H1 (cell line): ENCODE measurements around the gene SYT17. TPM values are rescaled to one million over a fixed set of nuclear protein-coding genes. Genes with fewer than 3 reads are reported as not detected.

Experiments used
- CTCF ChIA-PET: fragments of 300-600 bp; sonication (Branson Sonifier 250); formaldehyde crosslinking; loops from one replicate; lab custom pipeline; 2021; ENCODE audit not compliant: partially characterized antibody; lab: Charles Lee
- POLR2A ChIA-PET: fragments of 300-600 bp; sonication (Branson Sonifier 250); formaldehyde crosslinking; loops from one replicate; lab custom pipeline; 2021; ENCODE audit warnings: inconsistent platforms; ENCODE audit not compliant: partially characterized antibody; lab: Charles Lee
- DNase-seq, 2 experiments: peaks; one replicate each; pipeline versions ENCODE4 v3.0.0 to v3.0.0-alpha.2; 2010 to 2022; ENCODE audit warnings: low spot score in 2 of 2, low read depth in 1 of 2, mixed read lengths in 1 of 2
- FAIRE-seq: peaks from 2 replicates; lab custom pipeline; 2011; peaks lifted over from hg19 to GRCh38; lab: Jason Lieb, UNC
- H2AFZ ChIP-seq: 2 replicates; pipeline ENCODE4 v1.8.1; 2012; ENCODE audit warnings: low read length, inconsistent platforms
- H2AK5ac ChIP-seq: 2 replicates; pipeline ENCODE4 v1.6.1; 2013; ENCODE audit warnings: low read depth, low read length
- H2BK120ac ChIP-seq: replicated peaks from 2 replicates; pipeline ENCODE3; 2013; ENCODE audit warnings: low read depth, low read length, inconsistent platforms
- H2BK12ac ChIP-seq: 2 replicates; pipeline ENCODE4 v1.6.1; 2013; ENCODE audit warnings: low read depth, low read length
- H2BK15ac ChIP-seq: 2 replicates; pipeline ENCODE4 v1.6.1; 2013; ENCODE audit warnings: low read length
- H2BK20ac ChIP-seq: 2 replicates; pipeline ENCODE4 v1.6.1; 2013; ENCODE audit warnings: low read length
- H2BK5ac ChIP-seq: 2 replicates; pipeline ENCODE4 v1.6.1; 2013; ENCODE audit warnings: low read depth, low read length
- H3K14ac ChIP-seq: 2 replicates; pipeline ENCODE4 v1.6.1; 2013; ENCODE audit warnings: inconsistent platforms; ENCODE audit not compliant: insufficient read length
- H3K18ac ChIP-seq: 2 replicates; pipeline ENCODE4 v1.6.1; 2013; ENCODE audit warnings: low read length; ENCODE audit errors: extremely low read depth
- H3K23ac ChIP-seq: 2 replicates; pipeline ENCODE4 v1.6.1; 2013; ENCODE audit warnings: inconsistent platforms; ENCODE audit not compliant: insufficient read length
- H3K23me2 ChIP-seq: 2 replicates; pipeline ENCODE4 v1.6.1; 2013; ENCODE audit warnings: low read depth, low read length
- H3K27ac ChIP-seq: 2 replicates; pipeline ENCODE4 v1.6.1; 2011; ENCODE audit warnings: low read depth, low read length, inconsistent platforms
- H3K27me3 ChIP-seq, 4 experiments: replicated peaks in 1 of 4; 1 replicate in 1 of 4; 2 replicates in 3 of 4; pipeline versions ENCODE4 v1.6.1 to v1.8.1; 2011 to 2013; ENCODE audit warnings: low read length in 3 of 4, mild to moderate bottlenecking in 3 of 4, inconsistent platforms in 2 of 4, mixed read lengths in 2 of 4, moderate library complexity in 1 of 4; ENCODE audit not compliant: control insufficient read depth in 3 of 4, insufficient read depth in 3 of 4; ENCODE audit errors: extremely low read depth in 1 of 4
- H3K36me3 ChIP-seq, 4 experiments: 2 replicates each; pipeline versions ENCODE4 v1.6.1 to v1.8.1; 2011 to 2013; ENCODE audit warnings: mild to moderate bottlenecking in 4 of 4, low read length in 3 of 4, moderate library complexity in 2 of 4, control low read depth in 1 of 4, inconsistent platforms in 1 of 4; ENCODE audit not compliant: insufficient read depth in 4 of 4, control insufficient read depth in 2 of 4
- H3K4ac ChIP-seq: replicated peaks from 2 replicates; pipeline ENCODE3; 2013; ENCODE audit warnings: low read length, low read depth, mixed read lengths, inconsistent platforms; ENCODE audit not compliant: insufficient read length
- H3K4me1 ChIP-seq, 4 experiments: replicated peaks in 1 of 4; 1 replicate in 1 of 4; 2 replicates in 3 of 4; pipeline versions ENCODE4 v1.6.1 to v1.8.1; 2011 to 2013; ENCODE audit warnings: low read length in 3 of 4, inconsistent platforms in 2 of 4, mixed read lengths in 1 of 4; ENCODE audit not compliant: insufficient read depth in 4 of 4, control insufficient read depth in 3 of 4
- H3K4me2 ChIP-seq, 2 experiments: 2 replicates each; pipeline versions ENCODE4 v1.6.1 to v1.8.1; 2011 to 2013; ENCODE audit warnings: low read depth in 2 of 2, low read length in 2 of 2, control low read depth in 1 of 2, inconsistent platforms in 1 of 2, mild to moderate bottlenecking in 1 of 2; ENCODE audit not compliant: insufficient read depth in 1 of 2
- H3K4me3 ChIP-seq, 4 experiments: fragments of 200-600, 300-600 bp in 1 of 4; sonication (generic), shearing (Covaris generic), sonication (Bioruptor Twin) in 1 of 4; 2 replicates each; pipeline versions ENCODE4 v1.5.1 to v1.8.1; 2011 to 2016; ENCODE audit warnings: low read length in 4 of 4, low read depth in 3 of 4, control low read depth in 2 of 4, inconsistent platforms in 2 of 4, mild to moderate bottlenecking in 2 of 4, mixed read lengths in 1 of 4, moderate library complexity in 1 of 4; ENCODE audit not compliant: insufficient read depth in 2 of 4; ENCODE audit errors: extremely low read depth in 1 of 4
- H3K56ac ChIP-seq: replicated peaks from 2 replicates; pipeline ENCODE3; 2013; ENCODE audit warnings: low read depth, mild to moderate bottlenecking, mixed read lengths, low read length, inconsistent platforms; ENCODE audit not compliant: insufficient read length
- H3K79me1 ChIP-seq: 2 replicates; pipeline ENCODE4 v1.6.1; 2013; ENCODE audit warnings: low read depth, low read length, control low read depth
- H3K79me2 ChIP-seq, 2 experiments: 2 replicates each; pipeline versions ENCODE4 v1.6.1 to v1.8.1; 2012 to 2013; ENCODE audit warnings: low read length in 2 of 2, mild to moderate bottlenecking in 2 of 2, inconsistent platforms in 1 of 2; ENCODE audit not compliant: insufficient read depth in 2 of 2, control insufficient read depth in 1 of 2
- H3K9ac ChIP-seq, 4 experiments: replicated peaks in 1 of 4; 1 replicate in 1 of 4; 2 replicates in 3 of 4; pipeline versions ENCODE4 v1.6.1 to v1.8.1; 2011 to 2013; ENCODE audit warnings: low read depth in 3 of 4, low read length in 3 of 4, control low read depth in 2 of 4, mild to moderate bottlenecking in 2 of 4, moderate library complexity in 2 of 4, inconsistent platforms in 1 of 4; ENCODE audit errors: extremely low read depth in 1 of 4
- H3K9me3 ChIP-seq, 2 experiments: 2 replicates each; pipeline versions ENCODE4 v1.6.1 to v1.8.1; 2012 to 2013; ENCODE audit warnings: mild to moderate bottlenecking in 2 of 2, moderate library complexity in 2 of 2, control low read depth in 1 of 2, inconsistent platforms in 1 of 2, low read depth in 1 of 2, low read length in 1 of 2, mixed read lengths in 1 of 2; ENCODE audit not compliant: insufficient read depth in 2 of 2
- H4K20me1 ChIP-seq, 2 experiments: replicated peaks in 1 of 2; 2 replicates each; pipeline versions ENCODE3 to v1.8.1; 2011 to 2013; ENCODE audit warnings: inconsistent platforms in 2 of 2, low read length in 2 of 2, mild to moderate bottlenecking in 1 of 2; ENCODE audit not compliant: insufficient read depth in 2 of 2, control insufficient read depth in 1 of 2
- H4K5ac ChIP-seq: 2 replicates; pipeline ENCODE4 v1.6.1; 2013; ENCODE audit warnings: low read length, low read depth, mixed read lengths, inconsistent platforms; ENCODE audit not compliant: insufficient read length
- H4K8ac ChIP-seq: 2 replicates; pipeline ENCODE4 v1.8.0; 2013; ENCODE audit warnings: mild to moderate bottlenecking, moderate library complexity, low read length, inconsistent platforms; ENCODE audit not compliant: insufficient read depth; ENCODE audit errors: extremely low read depth
- H4K91ac ChIP-seq: replicated peaks from 2 replicates; pipeline ENCODE3; 2013; ENCODE audit warnings: low read length, mixed read lengths, inconsistent platforms; ENCODE audit not compliant: insufficient read length
- E2F6 ChIP-seq: IDR thresholded peaks from 2 replicates; pipeline ENCODE4 v1.6.1; 2012; ENCODE audit warnings: inconsistent platforms
- JUN ChIP-seq: IDR thresholded peaks from 2 replicates; pipeline ENCODE4 v1.6.1; 2011; ENCODE audit warnings: low read depth, mild to moderate bottlenecking, improper control_type of control experiment, low read length
- KDM1A ChIP-seq: fragments of 200-600, 300-600 bp; sonication (generic); IDR thresholded peaks from 2 replicates; pipeline ENCODE4 v1.7.1; 2016; ENCODE audit warnings: mild to moderate bottlenecking, low read length, borderline replicate concordance
- MAFK ChIP-seq: IDR thresholded peaks from 2 replicates; pipeline ENCODE4 v1.6.1; 2012; ENCODE audit warnings: low read depth, mild to moderate bottlenecking, improper control_type of control experiment, low read length
- RAD21 ChIP-seq, 2 experiments: IDR thresholded peaks in 1 of 2; conservative IDR thresholded peaks in 1 of 2; 2 replicates each; pipeline ENCODE4 v1.6.1; 2011; ENCODE audit warnings: low read depth in 2 of 2, low read length in 2 of 2, improper control_type of control experiment in 1 of 2, inconsistent platforms in 1 of 2, mild to moderate bottlenecking in 1 of 2, moderate library complexity in 1 of 2
- TEAD4 ChIP-seq: IDR thresholded peaks from 2 replicates; pipeline ENCODE4 v1.6.1; 2012; ENCODE audit warnings: low read depth, low read length, inconsistent platforms, mixed read lengths
- YY1 ChIP-seq: IDR thresholded peaks from 2 replicates; pipeline ENCODE4 v1.6.1; 2011; ENCODE audit warnings: low read depth, mild to moderate bottlenecking, low read length
- WGBS, 2 experiments: shearing (Covaris generic) in 1 of 2; methylation state at CpG; one replicate each; pipeline versions ENCODE4 v1.1.6 to v1.1.7; 2013 to 2015; ENCODE audit warnings: low lambda C conversion rate in 2 of 2, mixed read lengths in 2 of 2, inconsistent platforms in 1 of 2, low coverage in 1 of 2, missing lambda C conversion rate in 1 of 2; ENCODE audit not compliant: insufficient replicate concordance in 2 of 2, insufficient coverage in 1 of 2, insufficient read length in 1 of 2; ENCODE audit errors: extremely low coverage in 1 of 2, missing lambda C conversion rate in 1 of 2; 5-methylcytosine and 5-hydroxymethylcytosine counted together
- polyA plus RNA-seq, 7 experiments: library from polyadenylated mRNA; depleted of rRNA in 3 of 7; stranded (reverse) in 5 of 7; unstranded in 2 of 7; fragments of >200 nt in 5 of 7; fragments of 200-250 nt in 2 of 7; gene quantifications; 1 replicate in 5 of 7; 2 replicates in 1 of 7; 4 replicates in 1 of 7; pipeline versions ENCODE4 v1.2.1 to v1.2.3, GENCODE V29; 2011 to 2013; ENCODE audit warnings: missing spikeins in 2 of 7, mixed read lengths in 2 of 7
- total RNA-seq: library from RNA; stranded (reverse); fragmentation: NEBNext Ultra II Directional; extraction: Animal tissue kit (Norgen Biotek cat#: 25700); gene quantifications from 2 replicates; pipeline ENCODE4 v1.2.1, GENCODE V29; 2021

SYT17 gene
- total and polyA plus RNA-seq, 2 of the 8 experiments (the other 6 are each of a cell fraction or from before 2014, with no cell fraction given): 5.8 to 18.1 TPM

GRCh38 chr16:19223235-19224170 lies 55.5 kb downstream of the SYT17 start:
- Histone ChIP-seq H3K4me3 (no peak overlapping the region), H2BK20ac (no peak overlapping the region), H2BK120ac (no peak overlapping the region), H4K20me1 (no peaks in the 10 kb centered on the region), H3K4ac (no peak overlapping the region), H3K36me3 (peaks cover 0 to 10% (median 0%) of the 10 kb centered on the region in 4 experiments; a peak in 4 of 8 replicates), H2AK5ac (no peak overlapping the region), H3K9me3 (peaks cover 3% of the 10 kb centered on the region in 2 experiments; a peak in 2 of 4 replicates), H2BK15ac (no peak overlapping the region), H3K18ac (no peak overlapping the region), H3K14ac (no peak overlapping the region), H3K4me2 (no peak overlapping the region), H3K79me1 (no peaks in the 10 kb centered on the region), H3K56ac (no peak overlapping the region), H3K23me2 (peaks cover 2% of the 10 kb centered on the region; the same call in 1 of the 2 replicates), H4K5ac (no peak overlapping the region), H3K4me1 (peaks cover 0 to 4% (median 0%) of the 10 kb centered on the region in 4 experiments; a peak in 3 of 7 replicates), H3K23ac (no peak overlapping the region), H3K79me2 (no peaks in the 10 kb centered on the region), H4K8ac (no peak overlapping the region), H3K9ac (no peak overlapping the region), H2BK12ac (no peak overlapping the region), H3K27ac (no peak overlapping the region), H2BK5ac (no peak overlapping the region; the same call in 1 of the 2 replicates), H3K27me3 (no peaks in the 10 kb centered on the region), H2AFZ (no peak overlapping the region), H4K91ac (no peak overlapping the region)
- ChIA-PET POLR2A (no interaction called here), CTCF (interaction anchor here (0.6 to 5.3 kb wide), 37 partner anchors 8 to 280 kb away, joined by 3 to 39 read pairs (median 5); no protein-coding TSS in a partner anchor)
- WGBS, 2 experiments: 49% methylated on average over 8 of the region's 8 CpGs; no CpG with 5 or more reads in 1 of the 2 experiments
- peak; percentile 36 to 89 for DNase-seq
- FAIRE-seq: peak; percentile 92
- TF ChIP-seq JUN (no peak), KDM1A (no peak), MAFK (no peak), E2F6 (no peak), YY1 (no peak), TEAD4 (0 out of 2 replicates have a peak, but pooled peaks have one; percentile 29), RAD21 (IDR thresholded peaks at IDR 0.05 in 1 of 2, conservative IDR thresholded peaks at IDR 0.05 in 1 of 2; ENCODE audit: low read depth in 2 of 2, low read length in 2 of 2) (peak; percentile 69 to 74)
